ENCODE data around the gene MAGI3.

MAGI3 gene

DNA sequence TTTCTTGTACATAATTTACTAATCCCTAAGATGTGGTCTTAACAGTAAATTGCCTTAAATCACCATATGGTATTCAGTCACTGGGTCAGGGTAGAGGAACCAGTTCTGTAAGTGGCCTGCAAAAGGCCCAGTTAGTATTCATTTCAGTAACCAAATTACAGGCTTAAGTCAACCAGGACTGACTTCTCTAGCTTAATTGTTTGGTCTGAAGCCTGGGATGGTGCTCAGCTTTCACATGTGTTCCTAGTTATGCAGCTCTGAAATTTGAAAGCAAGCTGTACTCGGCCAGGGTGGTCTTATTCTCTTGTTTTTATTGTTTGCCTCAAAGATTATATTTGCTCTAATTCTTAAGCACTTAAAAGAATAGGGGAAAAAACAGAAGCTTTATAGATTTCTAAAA is 144.6 kb downstream of the MAGI3 start:
- no peak overlapping the region for H3K23ac ChIP-seq (ENCODE audit: low read depth, low read length, poor library complexity)
- H2AFZ ChIP-seq (ENCODE audit: low read length), result no peak overlapping the region
- H2BK15ac ChIP-seq (ENCODE audit: low read length), result no peak overlapping the region
- no peak overlapping the region for H2BK12ac ChIP-seq (ENCODE audit: low read length)
- no peak overlapping the region for H4K8ac ChIP-seq (ENCODE audit: low read depth, low read length)
- H4K91ac ChIP-seq (ENCODE audit: low read depth, low read length, poor library complexity), result no peak overlapping the region
- no peak overlapping the region for H2BK5ac ChIP-seq (ENCODE audit: low read length)
- H3K79me1 ChIP-seq (ENCODE audit: low read depth, low read length), result no peaks in the 10 kb centered on the region
- no CpG with 5 or more reads among the region's 1 CpG for WGBS, 2 donors (ENCODE audit: extremely low coverage in 2 of 2, insufficient read length in 2 of 2, insufficient replicate concordance in 1 of 2)
- H3K27me3 ChIP-seq (ENCODE audit: control insufficient read depth in 3 of 3, insufficient read depth in 3 of 3, low read depth in 1 of 3, low read length in 3 of 3), result no peaks in the 10 kb centered on the region
- no peaks in the 10 kb centered on the region for H3K9me3 ChIP-seq (replicated peaks in 1 of 2; ENCODE audit: control insufficient read depth in 2 of 2, insufficient read depth in 1 of 2, low read depth in 1 of 2, low read length in 2 of 2)
- no peak overlapping the region for H3K9ac ChIP-seq (ENCODE audit: low read depth, low read length, poor library complexity)
- no peak overlapping the region for H2AK5ac ChIP-seq (ENCODE audit: low read depth, low read length)
- no peaks in the 10 kb centered on the region for H3K36me3 ChIP-seq (replicated peaks in 1 of 2; ENCODE audit: control insufficient read depth in 2 of 2, insufficient read depth in 2 of 2, low read length in 2 of 2)
- no peak overlapping the region for H3K4me2 ChIP-seq (ENCODE audit: insufficient read depth, low read length, poor library complexity, severe bottlenecking)
- no peak overlapping the region for H3K4ac ChIP-seq (ENCODE audit: low read length)
- H3K27ac ChIP-seq (replicated peaks; ENCODE audit: low read length), result no peak overlapping the region
- H3K18ac ChIP-seq (ENCODE audit: low read length), result no peak overlapping the region
- no peak overlapping the region for H3K14ac ChIP-seq (ENCODE audit: low read length)
- H3K4me3 ChIP-seq (ENCODE audit: low read length in 2 of 2), result no peak overlapping the region
- no peak overlapping the region for H2BK120ac ChIP-seq (ENCODE audit: low read depth, low read length)
- DNase-seq (ENCODE audit: low spot score), result no peak
- H3K4me1 ChIP-seq (ENCODE audit: control insufficient read depth in 2 of 2, insufficient read depth in 1 of 2, low read depth in 1 of 2, low read length in 2 of 2), result peaks cover 0 to 3% of the 10 kb centered on the region in 2 donors

DNA sequence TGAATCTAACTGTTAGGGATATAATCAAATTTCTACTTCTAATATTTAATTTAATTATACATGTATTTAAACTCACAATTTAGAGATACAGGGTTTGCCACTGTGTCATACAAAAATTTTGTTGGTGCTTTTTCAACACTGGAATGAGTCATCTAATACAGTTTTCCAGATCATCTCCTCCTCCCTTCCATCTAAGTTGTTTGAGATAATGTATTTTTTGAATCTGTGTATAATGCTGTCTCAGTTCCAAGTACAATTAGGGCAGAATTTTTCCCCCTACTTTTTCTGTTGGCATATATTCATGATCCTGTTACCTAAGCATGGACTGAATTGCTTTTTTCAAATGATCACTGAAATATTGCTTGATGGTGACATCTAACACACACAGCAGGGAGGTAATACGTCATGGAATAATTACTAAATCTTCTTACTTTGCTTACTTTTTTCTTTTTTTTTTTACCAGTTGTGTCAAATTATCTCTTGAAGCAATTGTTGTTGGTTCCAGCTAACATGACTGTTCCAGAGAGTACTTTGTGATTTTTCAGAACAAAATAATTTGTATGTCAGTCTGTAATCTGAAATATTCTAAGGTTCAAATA is 146.0 kb downstream of the MAGI3 start:
- no CpG with 5 or more reads among the region's 1 CpG for WGBS, 2 donors (ENCODE audit: extremely low coverage in 2 of 2, insufficient read length in 2 of 2, insufficient replicate concordance in 1 of 2)
- Histone ChIP-seq H3K4me3 (ENCODE audit: low read length in 2 of 2) (no peak overlapping the region), H2BK12ac (ENCODE audit: low read length) (no peak overlapping the region), H2BK5ac (ENCODE audit: low read length) (no peak overlapping the region), H2AK5ac (ENCODE audit: low read depth, low read length) (no peak overlapping the region), H3K36me3 (replicated peaks in 1 of 2; ENCODE audit: control insufficient read depth in 2 of 2, insufficient read depth in 2 of 2, low read length in 2 of 2) (no peaks in the 10 kb centered on the region), H3K27ac (replicated peaks; ENCODE audit: low read length) (no peak overlapping the region), H3K14ac (ENCODE audit: low read length) (no peak overlapping the region), H3K9ac (ENCODE audit: low read depth, low read length, poor library complexity) (no peak overlapping the region), H4K8ac (ENCODE audit: low read depth, low read length) (no peak overlapping the region), H3K4me2 (ENCODE audit: insufficient read depth, low read length, poor library complexity, severe bottlenecking) (no peak overlapping the region), H2BK120ac (ENCODE audit: low read depth, low read length) (no peak overlapping the region), H2BK15ac (ENCODE audit: low read length) (no peak overlapping the region), H3K4ac (ENCODE audit: low read length) (no peak overlapping the region), H2AFZ (ENCODE audit: low read length) (no peak overlapping the region), H3K23ac (ENCODE audit: low read depth, low read length, poor library complexity) (no peak overlapping the region), H3K4me1 (ENCODE audit: control insufficient read depth in 2 of 2, insufficient read depth in 1 of 2, low read depth in 1 of 2, low read length in 2 of 2) (peaks cover 0 to 3% of the 10 kb centered on the region in 2 donors), H4K91ac (ENCODE audit: low read depth, low read length, poor library complexity) (no peak overlapping the region), H3K18ac (ENCODE audit: low read length) (no peak overlapping the region), H3K27me3 (ENCODE audit: control insufficient read depth in 3 of 3, insufficient read depth in 3 of 3, low read depth in 1 of 3, low read length in 3 of 3) (no peaks in the 10 kb centered on the region), H3K79me1 (ENCODE audit: low read depth, low read length) (no peaks in the 10 kb centered on the region), H3K9me3 (replicated peaks in 1 of 2; ENCODE audit: control insufficient read depth in 2 of 2, insufficient read depth in 1 of 2, low read depth in 1 of 2, low read length in 2 of 2) (no peaks in the 10 kb centered on the region)
- DNase-seq (ENCODE audit: low spot score), result no peak

DNA sequence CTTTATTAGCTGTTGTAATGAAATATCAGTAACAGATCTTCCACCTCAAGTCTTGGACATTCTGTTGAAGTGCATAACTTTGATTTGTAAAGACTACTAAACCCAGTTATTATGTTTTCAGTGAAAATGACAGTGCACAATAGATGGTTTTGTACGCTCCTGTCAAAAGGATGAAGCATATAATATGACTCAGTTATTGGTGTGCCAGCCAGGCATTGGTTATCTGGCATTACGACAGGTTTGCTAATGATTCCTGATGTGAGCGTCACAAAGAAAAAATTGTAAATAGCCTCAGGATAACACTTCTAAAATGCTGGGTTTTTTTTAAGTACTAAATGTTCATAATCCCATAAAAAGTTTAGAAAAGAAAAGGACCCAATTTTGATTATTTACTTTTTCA is 147.9 kb downstream of the MAGI3 start:
- Histone ChIP-seq H4K91ac (ENCODE audit: low read depth, low read length, poor library complexity) (no peak overlapping the region), H2BK5ac (ENCODE audit: low read length) (no peak overlapping the region), H3K27me3 (ENCODE audit: control insufficient read depth in 3 of 3, insufficient read depth in 3 of 3, low read depth in 1 of 3, low read length in 3 of 3) (no peaks in the 10 kb centered on the region), H3K27ac (replicated peaks; ENCODE audit: low read length) (no peak overlapping the region), H4K8ac (ENCODE audit: low read depth, low read length) (no peak overlapping the region), H3K23ac (ENCODE audit: low read depth, low read length, poor library complexity) (no peak overlapping the region), H2AK5ac (ENCODE audit: low read depth, low read length) (no peak overlapping the region), H2BK15ac (ENCODE audit: low read length) (no peak overlapping the region), H2BK12ac (ENCODE audit: low read length) (no peak overlapping the region), H3K14ac (ENCODE audit: low read length) (no peak overlapping the region), H3K9ac (ENCODE audit: low read depth, low read length, poor library complexity) (no peak overlapping the region), H3K4ac (ENCODE audit: low read length) (no peak overlapping the region), H3K79me1 (ENCODE audit: low read depth, low read length) (no peaks in the 10 kb centered on the region), H2BK120ac (ENCODE audit: low read depth, low read length) (no peak overlapping the region), H2AFZ (ENCODE audit: low read length) (no peak overlapping the region), H3K18ac (ENCODE audit: low read length) (no peak overlapping the region), H3K9me3 (replicated peaks in 1 of 2; ENCODE audit: control insufficient read depth in 2 of 2, insufficient read depth in 1 of 2, low read depth in 1 of 2, low read length in 2 of 2) (no peaks in the 10 kb centered on the region), H3K4me3 (ENCODE audit: low read length in 2 of 2) (no peak overlapping the region), H3K4me2 (ENCODE audit: insufficient read depth, low read length, poor library complexity, severe bottlenecking) (no peak overlapping the region), H3K4me1 (ENCODE audit: control insufficient read depth in 2 of 2, insufficient read depth in 1 of 2, low read depth in 1 of 2, low read length in 2 of 2) (peaks cover 0 to 3% of the 10 kb centered on the region in 2 donors), H3K36me3 (replicated peaks in 1 of 2; ENCODE audit: control insufficient read depth in 2 of 2, insufficient read depth in 2 of 2, low read length in 2 of 2) (no peaks in the 10 kb centered on the region)
- no CpG with 5 or more reads among the region's 3 CpGs for WGBS, 2 donors (ENCODE audit: extremely low coverage in 2 of 2, insufficient read length in 2 of 2, insufficient replicate concordance in 1 of 2)
- DNase-seq (ENCODE audit: low spot score), result no peak

DNA sequence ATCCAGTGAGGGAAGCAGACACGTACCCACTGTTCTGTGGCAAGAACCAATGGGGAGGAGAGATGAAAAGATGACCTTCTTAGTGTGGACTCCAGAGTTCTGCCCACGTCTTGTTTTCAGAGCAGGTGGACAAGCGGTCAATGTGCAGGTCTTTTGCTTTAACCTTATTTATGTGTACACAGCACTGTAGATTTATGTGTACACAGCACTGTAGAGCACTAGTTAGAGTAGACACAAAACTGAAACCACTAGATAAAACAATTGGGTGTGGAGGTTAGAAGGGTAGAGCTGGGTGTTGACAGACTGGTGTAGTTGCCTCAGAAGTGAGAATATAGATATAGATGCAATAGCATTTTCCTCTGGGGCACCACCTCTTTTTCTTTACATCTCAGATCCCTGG is 150.0 kb downstream of the MAGI3 start:
- no peak for DNase-seq (ENCODE audit: low spot score)
- Histone ChIP-seq H4K8ac (ENCODE audit: low read depth, low read length) (no peak overlapping the region), H3K14ac (ENCODE audit: low read length) (no peak overlapping the region), H3K36me3 (replicated peaks in 1 of 2; ENCODE audit: control insufficient read depth in 2 of 2, insufficient read depth in 2 of 2, low read length in 2 of 2) (no peaks in the 10 kb centered on the region), H3K9ac (ENCODE audit: low read depth, low read length, poor library complexity) (no peak overlapping the region), H3K4ac (ENCODE audit: low read length) (no peak overlapping the region), H2BK5ac (ENCODE audit: low read length) (no peak overlapping the region), H2AFZ (ENCODE audit: low read length) (no peak overlapping the region), H4K91ac (ENCODE audit: low read depth, low read length, poor library complexity) (no peak overlapping the region), H3K79me1 (ENCODE audit: low read depth, low read length) (no peaks in the 10 kb centered on the region), H3K9me3 (replicated peaks in 1 of 2; ENCODE audit: control insufficient read depth in 2 of 2, insufficient read depth in 1 of 2, low read depth in 1 of 2, low read length in 2 of 2) (no peaks in the 10 kb centered on the region), H3K4me2 (ENCODE audit: insufficient read depth, low read length, poor library complexity, severe bottlenecking) (no peak overlapping the region), H3K27me3 (ENCODE audit: control insufficient read depth in 3 of 3, insufficient read depth in 3 of 3, low read depth in 1 of 3, low read length in 3 of 3) (no peaks in the 10 kb centered on the region), H3K4me1 (ENCODE audit: control insufficient read depth in 2 of 2, insufficient read depth in 1 of 2, low read depth in 1 of 2, low read length in 2 of 2) (no peaks in the 10 kb centered on the region), H3K4me3 (ENCODE audit: low read length in 2 of 2) (no peak overlapping the region), H3K18ac (ENCODE audit: low read length) (no peak overlapping the region), H2BK120ac (ENCODE audit: low read depth, low read length) (no peak overlapping the region), H3K23ac (ENCODE audit: low read depth, low read length, poor library complexity) (no peak overlapping the region), H2BK15ac (ENCODE audit: low read length) (no peak overlapping the region), H3K27ac (replicated peaks; ENCODE audit: low read length) (no peak overlapping the region), H2AK5ac (ENCODE audit: low read depth, low read length) (no peak overlapping the region), H2BK12ac (ENCODE audit: low read length) (no peak overlapping the region)
- WGBS, 2 donors (ENCODE audit: extremely low coverage in 2 of 2, insufficient read length in 2 of 2, insufficient replicate concordance in 1 of 2), result no CpG with 5 or more reads among the region's 3 CpGs
